ENCODE measurements around the gene TOP3A. TPM values are rescaled to one million over a fixed set of nuclear protein-coding genes. Genes with fewer than 3 reads are reported as not detected.
A peak's percentile ranks its signal among the peaks of the same experiment; 100 is the strongest.

TOP3A gene
- total and polyA plus RNA-seq, 11 donors, result 9.4 to 26.1 (median 12.8) TPM

DNA sequence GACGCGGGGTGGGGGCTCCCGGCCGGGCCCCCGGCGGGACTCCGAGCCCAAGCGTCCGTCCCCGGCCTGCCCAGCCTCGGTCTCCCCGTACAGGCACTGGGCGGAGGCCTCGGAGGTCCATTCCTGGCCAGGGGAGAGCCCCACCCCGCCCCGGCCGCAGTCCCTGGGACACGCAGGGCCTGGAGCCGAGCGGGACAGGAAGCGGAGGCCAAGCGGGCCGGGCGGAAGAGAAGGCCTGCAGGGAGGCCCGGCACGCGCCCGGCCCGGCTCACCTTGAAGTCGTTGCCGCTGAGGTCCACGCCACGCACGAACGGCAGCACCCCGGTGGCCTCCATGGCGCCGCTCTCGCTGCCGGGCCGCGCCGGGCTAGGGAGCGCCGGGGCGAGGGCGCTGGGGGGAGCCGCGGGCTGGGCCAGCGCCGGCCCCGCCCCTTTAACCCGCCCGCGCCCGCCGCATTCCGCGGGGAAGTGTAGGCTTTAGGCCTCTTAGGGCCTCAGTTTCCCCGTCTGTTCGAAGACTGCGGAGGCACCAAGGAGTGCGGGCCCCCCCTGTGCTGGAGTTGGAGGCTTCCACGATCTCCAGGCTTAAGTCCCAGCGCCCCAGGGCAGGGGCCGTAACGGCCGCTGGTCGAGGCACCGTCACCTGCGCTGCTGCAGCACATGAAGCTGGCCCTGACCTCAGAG, 56.3 kb downstream of the TOP3A start, which contains the start of gene FLII:
Gene FLII, minus strand, starts transcription at position 383 of the 683 bp plus-strand sequence. Its CDS starts 48 bp downstream, at position 335.
- peak in 1 of 2 donors; percentile 83 for TF ChIP-seq POLR2A (IDR thresholded peaks at IDR 0.05)
- TF ChIP-seq, protein P1, sequence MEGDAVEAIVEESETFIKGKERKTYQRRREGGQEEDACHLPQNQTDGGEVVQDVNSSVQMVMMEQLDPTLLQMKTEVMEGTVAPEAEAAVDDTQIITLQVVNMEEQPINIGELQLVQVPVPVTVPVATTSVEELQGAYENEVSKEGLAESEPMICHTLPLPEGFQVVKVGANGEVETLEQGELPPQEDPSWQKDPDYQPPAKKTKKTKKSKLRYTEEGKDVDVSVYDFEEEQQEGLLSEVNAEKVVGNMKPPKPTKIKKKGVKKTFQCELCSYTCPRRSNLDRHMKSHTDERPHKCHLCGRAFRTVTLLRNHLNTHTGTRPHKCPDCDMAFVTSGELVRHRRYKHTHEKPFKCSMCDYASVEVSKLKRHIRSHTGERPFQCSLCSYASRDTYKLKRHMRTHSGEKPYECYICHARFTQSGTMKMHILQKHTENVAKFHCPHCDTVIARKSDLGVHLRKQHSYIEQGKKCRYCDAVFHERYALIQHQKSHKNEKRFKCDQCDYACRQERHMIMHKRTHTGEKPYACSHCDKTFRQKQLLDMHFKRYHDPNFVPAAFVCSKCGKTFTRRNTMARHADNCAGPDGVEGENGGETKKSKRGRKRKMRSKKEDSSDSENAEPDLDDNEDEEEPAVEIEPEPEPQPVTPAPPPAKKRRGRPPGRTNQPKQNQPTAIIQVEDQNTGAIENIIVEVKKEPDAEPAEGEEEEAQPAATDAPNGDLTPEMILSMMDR (IDR thresholded peaks at IDR 0.05), result peak in 1 of 12 donors; percentile 3
- ATAC-seq (peak; percentile 3 to 68 (median 48)), DNase-seq (peak in 3 of 5 donors; percentile 63 to 79 (median 64))
- peaks cover 6 to 62% (median 50%) of the 10 kb centered on the region in 12 donors for H3K4me1 ChIP-seq
- H3K4me3 ChIP-seq, result peak within 1 kb of the TSS; percentile 68 to 100 (median 94)
- 0 to 1% (median 0%) methylated on average over 8 to 71 of the region's 71 CpGs for WGBS, 4 donors
- peak within 1 kb of the TSS; percentile 93 to 99 (median 98) for H3K27ac ChIP-seq
- H3K9me3 ChIP-seq, result no peaks in the 10 kb centered on the region
- intact Hi-C loops (cut with DNase I), result loop anchor here in 3 of 10 donors (2.0 to 10.0 kb wide), 5 partner anchors 34 to 76 kb away; partner anchors contain the start of genes ALKBH5 (in 1 of the 3), LLGL1 (in 1 of the 3), SMCR8 (in 1 of the 3) and TOP3A (in 1 of the 3)
- H3K36me3 ChIP-seq, result peaks cover 0 to 40% (median 36%) of the 10 kb centered on the region in 9 donors
- no peaks in the 10 kb centered on the region for H3K27me3 ChIP-seq

GRCh38 chr17:18257982-18258355, 56.8 kb downstream of the TOP3A start:
- DNase-seq (peak; percentile 75 to 89 (median 88)), ATAC-seq (peak; percentile 52 to 74 (median 66))
- peak overlapping the region; percentile 93 to 99 (median 98) for H3K27ac ChIP-seq
- intact Hi-C loops (cut with DNase I), result loop anchor here in 3 of 10 donors (2.0 to 10.0 kb wide), 5 partner anchors 33 to 75 kb away; partner anchors contain the start of genes ALKBH5 (in 1 of the 3), LLGL1 (in 1 of the 3), SMCR8 (in 1 of the 3) and TOP3A (in 1 of the 3)
- peaks cover 6 to 60% (median 49%) of the 10 kb centered on the region in 12 donors for H3K4me1 ChIP-seq
- peaks cover 0 to 40% (median 37%) of the 10 kb centered on the region in 9 donors for H3K36me3 ChIP-seq
- H3K4me3 ChIP-seq, result peak overlapping the region; percentile 68 to 100 (median 94)
- H3K27me3 ChIP-seq, result no peaks in the 10 kb centered on the region
- H3K9me3 ChIP-seq, result no peaks in the 10 kb centered on the region
- TF ChIP-seq, protein P1 (IDR thresholded peaks at IDR 0.05), result peak in 2 of 12 donors; percentile 4 to 22
- no peak for TF ChIP-seq POLR2A (IDR thresholded peaks at IDR 0.05)
- WGBS, 4 donors, result 0% methylated on average over 13 to 16 of the region's 16 CpGs

GRCh38 chr17:18257268-18257981, 57.4 kb downstream of the TOP3A start:
- Histone ChIP-seq H3K27ac (peak overlapping the region; percentile 93 to 99 (median 98)), H3K27me3 (no peaks in the 10 kb centered on the region), H3K4me3 (peak overlapping the region; percentile 68 to 100 (median 94)), H3K9me3 (no peaks in the 10 kb centered on the region), H3K4me1 (peaks cover 6 to 54% (median 44%) of the 10 kb centered on the region in 12 donors), H3K36me3 (peaks cover 0 to 44% (median 40%) of the 10 kb centered on the region in 9 donors)
- peak in 3 of 4 donors; percentile 14 to 30 (median 22) for ATAC-seq
- intact Hi-C loops (cut with DNase I), result loop anchor here in 2 of 10 donors (5.0 to 10.0 kb wide), 2 partner anchors 57 to 70 kb away; partner anchors contain the start of genes SMCR8 (in 1 of the 2) and TOP3A (in 1 of the 2)
- 14 to 21% (median 16%) methylated on average over 11 to 18 of the region's 18 CpGs for WGBS, 4 donors
- DNase-seq, result peak; percentile 66 to 82 (median 77)
- TF ChIP-seq, protein P1 (IDR thresholded peaks at IDR 0.05), result no peak
- no peak for TF ChIP-seq POLR2A (IDR thresholded peaks at IDR 0.05)
